GM18507 (cell line): Measurements from ENCODE around the gene ENO1.

Source experiments
- DNase-seq: peaks from one replicate; pipeline ENCODE4 v3.0.0; 2011; ENCODE audit warnings: low read depth; ENCODE audit not compliant: insufficient read length; ENCODE audit errors: extremely low spot score
- FAIRE-seq: peaks from 2 replicates; lab custom pipeline; 2011; peaks lifted over from hg19 to GRCh38; lab: Jason Lieb, UNC

The ENO1 gene

DNA sequence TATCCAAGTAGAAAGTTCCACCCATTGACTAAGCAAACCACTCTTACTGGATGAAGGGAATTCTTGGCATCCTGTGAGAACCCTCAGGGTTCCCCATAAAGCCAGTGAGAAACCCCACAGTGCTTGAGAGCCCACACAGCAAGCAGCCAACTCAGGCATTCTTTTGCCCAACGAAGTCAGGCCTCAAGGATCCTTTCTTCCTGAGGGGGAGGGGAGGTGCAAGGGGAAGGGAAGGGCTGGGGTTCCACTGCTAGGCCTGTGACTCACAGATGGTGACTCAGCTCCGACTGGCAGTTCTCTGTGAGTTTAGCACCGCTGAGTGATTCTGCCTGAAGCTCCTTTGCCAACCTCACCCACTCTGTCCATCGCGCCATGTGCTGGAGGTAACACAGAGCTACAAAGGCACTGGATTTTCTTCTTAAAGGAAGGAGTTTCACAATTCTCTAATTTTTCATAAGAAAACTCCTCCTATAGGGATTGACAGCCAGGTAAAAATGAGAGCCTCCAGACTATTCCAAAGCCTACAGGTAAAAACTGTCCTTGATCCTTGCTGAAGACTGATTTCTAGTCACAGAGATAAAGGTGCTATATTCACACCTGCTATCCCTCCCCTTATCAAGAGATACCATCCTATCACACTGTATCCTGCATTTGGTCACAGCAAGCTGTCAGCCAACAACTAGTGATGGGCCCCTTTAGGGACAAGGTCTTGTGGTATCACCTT is 4.8 kb downstream of the ENO1 start:
- no peak for FAIRE-seq
- no peak for DNase-seq

DNA sequence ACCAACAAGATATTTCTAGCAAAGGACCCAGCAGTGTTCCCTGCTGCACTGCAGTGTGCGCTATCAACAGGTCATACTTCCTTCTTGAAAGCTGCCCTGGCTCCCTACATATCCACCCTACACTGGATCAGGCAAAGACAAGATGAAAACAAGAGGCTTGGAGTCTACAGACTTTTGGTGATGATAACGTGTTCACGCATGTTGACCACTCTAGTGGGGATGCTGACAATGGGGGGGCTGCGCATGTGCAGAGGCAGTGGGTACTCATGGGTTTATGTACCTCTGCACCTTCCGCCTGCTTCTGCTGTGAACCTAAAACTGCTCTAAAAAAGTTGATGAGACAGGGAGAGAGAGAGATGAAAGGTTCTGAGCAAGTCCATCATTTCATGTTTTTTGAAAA is 5.5 kb downstream of the ENO1 start:
- DNase-seq (no peak), FAIRE-seq (no peak)

DNA sequence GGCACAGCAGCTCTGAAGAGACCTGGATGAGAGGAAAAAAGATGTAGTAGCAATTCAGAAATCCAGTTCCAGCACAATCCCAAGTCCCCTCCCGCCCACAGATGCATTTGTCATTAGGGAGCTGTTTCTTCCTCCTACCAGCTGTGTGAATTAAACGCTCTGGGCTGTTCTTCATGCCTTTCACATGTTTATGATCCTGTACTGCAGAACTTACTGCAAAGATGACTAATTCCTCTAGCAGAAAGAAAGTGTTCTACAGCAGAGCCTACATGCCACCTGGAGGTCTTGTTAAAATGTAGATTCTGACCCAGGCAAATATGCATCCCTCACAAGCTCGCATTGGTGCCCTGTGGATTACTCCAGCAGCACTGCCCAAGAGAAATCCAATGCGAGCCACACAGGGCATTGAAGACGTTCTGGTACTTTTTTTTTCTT is 6.5 kb downstream of the ENO1 start:
- DNase-seq, result no peak
- FAIRE-seq, result no peak

DNA sequence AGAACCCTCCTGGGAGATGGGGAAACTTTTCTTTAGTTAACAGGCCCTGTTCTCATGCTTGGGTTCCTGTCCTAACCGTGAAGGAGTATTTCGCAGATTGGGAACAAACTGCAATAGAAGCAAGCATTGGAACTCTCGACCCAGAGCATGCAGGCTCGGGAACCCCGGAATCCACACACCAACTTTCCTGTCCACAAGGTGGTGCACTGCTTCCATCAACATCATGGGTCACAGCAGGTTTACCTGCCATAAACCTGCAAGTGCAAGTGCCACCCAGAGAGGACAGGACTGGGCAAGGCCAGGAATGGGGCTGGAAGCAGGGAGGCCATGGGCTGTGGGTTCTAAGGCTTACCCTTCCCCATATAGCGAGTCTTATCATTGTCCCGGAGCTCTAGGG is 6.9 kb downstream of the ENO1 start:
- FAIRE-seq (no peak), DNase-seq (no peak)

DNA sequence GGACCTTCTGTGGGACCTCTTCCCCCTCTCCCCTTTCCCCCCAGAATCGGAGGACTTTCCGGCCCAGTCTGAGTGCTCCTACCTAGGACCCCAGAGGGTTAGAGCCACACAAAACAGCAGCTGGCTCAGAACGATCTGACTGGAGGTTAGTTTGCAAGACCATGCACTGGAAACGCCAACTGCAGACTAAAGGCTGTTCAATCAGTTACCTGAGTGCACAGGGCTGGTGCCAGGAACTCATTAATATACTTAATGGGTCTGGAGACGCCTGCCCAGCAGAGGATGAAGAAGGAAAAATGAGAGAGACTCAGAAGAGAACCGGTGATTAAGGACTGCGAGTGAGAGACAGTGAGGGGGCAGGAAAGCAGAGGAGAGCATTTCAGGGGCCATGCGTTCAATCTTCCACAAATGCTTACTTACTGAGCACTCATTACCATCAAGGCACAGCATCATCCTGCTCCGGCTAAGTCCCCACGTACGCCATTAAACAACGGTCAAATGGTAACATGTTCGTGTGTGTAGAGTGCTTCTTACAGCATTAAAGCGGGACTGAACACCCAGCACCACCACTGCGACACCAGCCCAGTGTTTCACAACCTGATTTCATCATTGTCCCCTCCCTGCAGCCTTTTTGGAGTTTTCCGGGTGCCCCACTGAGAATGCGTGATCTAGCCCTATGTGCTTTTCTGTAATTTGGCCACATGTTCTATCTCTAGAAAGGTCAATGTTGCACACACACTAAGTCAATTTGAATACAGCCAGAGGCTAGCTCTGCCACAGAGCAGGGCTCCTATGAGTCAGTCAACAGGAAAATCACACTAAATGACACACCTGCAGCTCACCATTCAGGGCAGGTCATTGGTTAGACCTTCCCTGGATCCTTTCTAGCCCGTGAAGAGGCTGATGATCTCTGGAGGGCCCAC is 7.6 kb downstream of the ENO1 start:
- FAIRE-seq, result no peak
- no peak for DNase-seq

DNA sequence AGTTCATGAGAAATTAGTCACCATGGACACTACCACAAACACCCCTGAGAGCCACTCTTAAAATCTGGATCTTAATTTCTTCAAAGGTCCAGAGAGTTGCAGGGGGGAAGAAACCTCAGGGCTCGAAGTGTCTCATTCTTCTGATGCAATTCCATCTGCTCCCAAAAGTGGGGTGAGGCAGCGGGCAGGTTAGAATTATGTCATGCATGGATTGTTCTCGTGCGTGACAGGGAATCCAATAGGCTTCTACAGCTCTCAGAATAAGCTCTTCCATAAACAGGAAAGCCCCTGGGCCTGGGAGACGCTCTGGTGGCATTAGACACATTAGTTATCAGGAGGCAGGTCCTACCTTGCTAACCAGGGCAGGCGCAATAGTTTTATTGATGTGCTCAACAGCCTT is 8.4 kb downstream of the ENO1 start:
- DNase-seq, result no peak
- no peak for FAIRE-seq

DNA sequence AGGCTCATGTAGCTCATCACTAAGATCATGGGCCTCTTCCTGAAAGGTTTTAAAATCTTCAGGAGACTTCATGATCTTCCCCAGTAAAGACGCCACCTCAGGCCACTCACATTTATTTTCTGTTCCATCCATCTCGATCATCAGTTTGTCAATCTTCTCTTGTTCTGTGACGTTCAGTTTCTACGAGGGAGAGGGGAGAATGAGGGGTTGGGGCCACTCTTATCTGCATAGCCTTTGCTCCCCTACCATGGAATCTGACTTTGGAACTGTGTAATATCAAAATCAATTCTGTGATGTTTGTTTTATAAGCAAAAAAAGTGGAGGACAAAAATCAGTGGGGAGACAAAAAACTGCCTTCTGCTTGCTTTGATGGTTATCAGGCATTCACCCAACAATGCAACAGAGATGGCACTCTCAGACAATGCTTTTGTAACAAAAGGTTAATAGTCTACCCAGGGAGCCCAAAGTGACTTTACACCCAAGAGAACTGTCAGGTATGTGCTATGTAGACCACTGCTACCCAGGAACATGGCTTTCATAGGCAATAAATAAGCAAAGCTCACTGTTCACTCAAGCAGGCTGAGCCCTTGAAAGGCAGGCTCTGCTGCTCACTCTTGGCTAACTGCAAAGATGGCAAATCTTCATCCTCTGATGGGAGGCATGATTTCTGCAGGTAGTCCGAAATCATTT is 10.5 kb downstream of the ENO1 start:
- FAIRE-seq (no peak), DNase-seq (no peak)

DNA sequence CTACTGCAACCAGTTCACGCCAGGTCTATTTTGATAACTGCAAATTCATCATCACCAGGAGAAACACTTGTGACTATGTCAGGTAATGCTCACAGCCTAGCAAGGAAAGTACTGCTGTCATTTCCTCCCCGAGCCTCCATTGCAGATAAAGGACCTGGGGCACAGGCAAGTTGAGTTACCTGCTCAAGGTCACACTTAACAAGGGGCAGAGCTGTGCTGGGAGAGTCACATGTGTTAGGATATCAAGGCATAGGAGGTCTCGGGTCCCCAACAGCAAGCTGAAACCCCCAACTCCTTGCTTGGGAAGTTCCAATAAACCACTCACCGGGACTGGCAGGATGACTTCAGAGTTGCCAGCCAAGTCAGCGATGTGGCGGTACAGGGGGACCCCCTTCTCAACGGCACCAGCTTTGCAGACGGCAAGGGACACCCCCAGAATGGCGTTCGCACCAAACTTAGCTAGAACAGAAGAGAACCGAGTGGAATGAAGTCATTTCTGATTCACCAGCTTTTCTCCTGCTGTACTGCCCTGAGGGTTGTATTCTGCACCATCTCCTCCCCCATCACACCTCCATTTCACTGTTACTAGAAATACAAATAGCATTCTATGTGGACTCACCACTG is 11.6 kb downstream of the ENO1 start:
- no peak for FAIRE-seq

DNA sequence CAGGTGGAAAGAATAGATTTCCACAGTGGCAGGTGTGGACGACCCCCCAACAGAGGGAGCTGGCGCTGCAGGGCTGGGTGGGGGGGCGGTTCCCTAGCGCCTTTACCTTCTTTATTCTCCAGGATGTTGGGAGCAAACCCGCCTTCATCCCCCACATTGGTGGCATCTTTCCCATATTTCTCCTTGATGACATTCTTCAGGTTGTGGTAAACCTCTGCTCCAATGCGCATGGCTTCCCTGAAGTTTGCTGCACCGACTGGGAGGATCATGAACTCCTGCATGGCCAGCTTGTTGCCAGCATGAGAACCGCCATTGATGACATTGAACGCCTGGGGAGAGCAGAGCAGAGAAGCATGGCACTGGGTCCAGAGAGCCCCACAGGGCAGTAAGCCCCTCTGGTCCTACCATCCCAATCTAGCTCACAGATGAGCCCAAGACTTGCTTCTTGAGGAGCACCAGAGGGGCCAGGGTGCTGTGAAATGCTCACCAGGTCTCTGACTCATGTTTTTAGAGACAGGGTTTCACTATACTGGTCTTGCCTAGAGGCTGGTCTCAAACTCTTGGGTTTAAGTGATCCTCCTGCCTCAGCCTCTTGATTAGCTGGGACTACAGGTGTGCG is 12.2 kb downstream of the ENO1 start:
- DNase-seq (no peak), FAIRE-seq (no peak)

More for the DNA sequence above, 11.6 kb downstream of the ENO1 start:
- DNase-seq, result no peak

DNA sequence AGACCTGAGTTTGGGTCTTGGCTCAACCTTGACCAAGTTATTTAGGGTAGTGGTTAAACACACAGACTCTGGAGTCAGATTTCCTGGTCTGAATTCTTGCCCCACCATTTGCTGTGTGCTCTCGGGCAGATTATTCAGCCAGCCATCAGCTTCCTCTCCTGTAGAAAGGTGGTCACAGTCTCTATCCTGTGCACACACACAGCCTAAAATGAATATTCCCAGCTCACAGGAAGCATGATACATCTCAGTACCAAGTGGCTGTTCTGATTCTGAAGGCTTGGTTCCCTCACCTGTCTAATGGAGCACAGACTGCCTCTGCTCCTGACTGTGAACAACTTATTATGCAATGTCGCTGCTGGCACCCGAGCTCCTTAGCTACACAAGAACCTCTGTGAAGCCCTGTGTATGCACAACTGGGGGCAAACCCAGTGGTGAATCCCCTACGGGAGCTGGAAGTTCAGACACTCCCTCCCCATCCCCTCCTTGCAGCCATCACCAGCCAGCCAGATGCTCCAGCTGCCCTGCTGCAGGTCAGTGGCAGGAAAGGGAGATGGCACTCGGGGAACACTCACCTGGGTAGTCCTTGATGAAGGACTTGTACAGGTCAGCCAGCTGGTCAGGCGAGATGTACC is 13.7 kb downstream of the ENO1 start:
- DNase-seq, result no peak
- no peak for FAIRE-seq

DNA sequence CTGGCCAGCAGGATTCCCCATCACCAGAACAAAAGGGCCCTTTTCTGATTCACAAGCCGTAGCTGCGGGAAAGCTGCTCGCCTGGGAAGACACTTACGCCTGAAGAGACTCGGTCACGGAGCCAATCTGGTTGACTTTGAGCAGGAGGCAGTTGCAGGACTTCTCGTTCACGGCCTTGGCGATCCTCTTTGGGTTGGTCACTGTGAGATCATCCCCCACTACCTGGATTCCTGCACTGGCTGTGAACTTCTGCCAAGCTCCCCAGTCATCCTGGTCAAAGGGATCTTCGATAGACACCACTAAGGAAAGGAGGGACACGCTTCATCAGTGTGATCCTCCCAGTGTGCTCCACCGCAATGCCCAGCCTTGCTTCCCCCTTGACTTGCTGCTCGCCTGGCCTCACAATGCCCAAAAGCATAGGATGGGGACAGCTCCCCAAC is 14.7 kb downstream of the ENO1 start:
- DNase-seq (no peak), FAIRE-seq (no peak)

DNA sequence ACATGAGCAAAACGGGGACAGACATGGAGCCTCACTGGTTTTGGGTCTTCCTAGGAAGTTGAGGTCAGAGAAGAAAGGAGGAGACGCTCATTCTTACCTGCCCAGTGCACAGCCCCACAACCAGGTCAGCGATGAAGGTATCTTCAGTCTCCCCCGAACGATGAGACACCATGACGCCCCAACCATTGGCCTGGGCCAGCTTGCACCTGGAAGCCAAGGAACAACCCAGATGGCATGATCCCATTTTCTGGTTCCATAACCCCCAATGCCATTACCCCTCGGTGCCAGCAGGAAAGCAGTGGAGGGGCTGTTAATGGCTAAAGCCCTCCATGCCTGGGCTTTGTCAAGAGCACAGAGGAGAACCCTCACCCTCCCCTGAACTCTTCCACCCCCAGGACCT is 15.3 kb downstream of the ENO1 start:
- FAIRE-seq (no peak), DNase-seq (no peak)

DNA sequence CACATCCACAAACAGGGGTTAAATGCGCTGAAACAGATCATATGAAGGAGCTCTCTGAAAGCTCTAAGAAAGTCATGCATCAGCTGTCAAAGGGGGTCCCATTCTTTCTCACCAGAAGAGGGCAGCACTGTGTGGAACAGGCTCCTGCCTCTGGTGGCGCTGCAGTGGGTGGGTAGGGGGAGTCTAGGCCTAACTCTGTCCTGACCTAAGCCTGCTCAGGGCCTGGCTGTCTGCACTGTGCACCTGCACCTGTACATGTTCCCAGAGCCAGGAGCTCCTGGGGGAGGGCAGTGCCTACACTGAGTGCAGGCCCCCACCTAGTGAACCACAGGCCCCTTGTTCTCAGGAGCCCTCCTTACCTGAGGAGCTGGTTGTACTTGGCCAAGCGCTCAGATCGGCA is 16.0 kb downstream of the ENO1 start:
- DNase-seq (no peak), FAIRE-seq (no peak)

DNA sequence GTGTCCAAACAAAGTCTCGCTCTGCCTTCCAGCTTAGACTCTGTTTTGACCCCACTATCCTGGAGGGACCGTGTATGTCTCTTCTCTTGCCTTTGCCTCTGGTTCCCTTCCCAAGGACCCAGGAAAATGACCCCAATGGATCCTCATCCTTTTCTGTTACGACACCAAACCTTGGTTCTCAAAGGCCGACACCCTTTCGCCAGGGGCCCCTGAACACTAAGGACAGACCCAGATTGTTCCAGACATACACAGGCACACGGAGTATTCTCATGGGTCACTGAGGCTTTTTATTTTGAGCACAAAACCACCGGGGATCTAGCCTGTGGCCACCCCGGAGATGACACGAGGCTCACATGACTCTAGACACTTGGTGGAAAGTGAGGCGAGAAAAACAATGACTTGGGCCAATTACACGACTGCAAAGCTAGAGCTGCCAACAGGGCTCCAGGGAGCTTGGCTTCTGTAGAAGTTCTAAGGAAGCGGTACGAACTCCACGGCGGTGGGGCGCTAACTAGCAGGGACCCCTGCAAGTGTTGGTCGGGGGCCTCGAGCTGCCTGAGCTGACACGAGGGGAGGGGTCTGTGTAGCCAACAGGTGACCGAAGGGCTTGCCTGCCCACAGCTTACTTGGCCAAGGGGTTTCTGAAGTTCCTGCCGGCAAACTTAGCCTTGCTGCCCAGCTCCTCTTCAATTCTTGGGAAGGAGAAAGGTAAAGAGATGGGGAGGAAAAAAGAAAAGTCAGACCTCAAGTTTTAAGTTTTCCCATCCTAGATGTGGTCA is 17.6 kb downstream of the ENO1 start:
- DNase-seq, result no peak

DNA sequence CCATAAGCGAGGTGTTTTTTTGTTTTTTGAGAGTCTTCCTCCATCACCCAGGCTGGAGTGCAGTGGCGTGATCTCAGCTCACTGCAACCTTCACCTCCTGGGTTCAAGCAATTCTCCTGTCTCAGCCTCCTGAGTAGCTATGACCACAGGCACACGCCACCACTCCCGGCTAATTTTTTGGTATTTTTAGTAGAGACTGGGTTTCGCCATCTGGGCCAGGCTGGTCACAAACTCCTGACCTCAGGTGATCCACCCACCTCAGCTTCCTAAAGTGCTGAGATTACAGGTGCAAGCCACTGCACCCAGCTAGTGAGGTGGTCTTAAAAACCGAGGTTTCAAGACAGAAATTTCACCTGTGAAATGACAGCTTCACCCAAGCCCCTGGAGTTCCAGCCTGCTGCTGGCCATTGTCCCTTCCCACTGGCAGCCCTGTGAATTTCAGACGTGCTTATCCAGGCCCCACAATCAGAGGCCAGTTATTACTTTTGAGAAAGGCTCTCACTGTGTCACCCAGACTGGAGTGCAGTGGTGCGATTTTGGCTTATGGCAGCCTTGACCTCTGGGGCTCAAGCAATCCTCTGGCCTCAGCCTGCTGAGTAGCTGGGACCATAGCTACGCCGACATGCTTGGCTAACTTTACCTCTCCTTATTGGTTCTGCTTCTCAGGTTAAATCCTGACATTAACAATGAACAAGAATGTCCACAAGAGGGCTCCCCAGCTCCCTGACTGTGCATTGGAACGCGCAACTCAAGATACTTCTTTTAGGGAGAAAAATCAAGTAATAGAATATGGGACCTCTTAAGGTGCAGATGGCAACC is 19.4 kb downstream of the ENO1 start:
- DNase-seq (no peak), FAIRE-seq (peak; percentile 47)

More for the DNA sequence above, 17.6 kb downstream of the ENO1 start:
- FAIRE-seq, result no peak

DNA sequence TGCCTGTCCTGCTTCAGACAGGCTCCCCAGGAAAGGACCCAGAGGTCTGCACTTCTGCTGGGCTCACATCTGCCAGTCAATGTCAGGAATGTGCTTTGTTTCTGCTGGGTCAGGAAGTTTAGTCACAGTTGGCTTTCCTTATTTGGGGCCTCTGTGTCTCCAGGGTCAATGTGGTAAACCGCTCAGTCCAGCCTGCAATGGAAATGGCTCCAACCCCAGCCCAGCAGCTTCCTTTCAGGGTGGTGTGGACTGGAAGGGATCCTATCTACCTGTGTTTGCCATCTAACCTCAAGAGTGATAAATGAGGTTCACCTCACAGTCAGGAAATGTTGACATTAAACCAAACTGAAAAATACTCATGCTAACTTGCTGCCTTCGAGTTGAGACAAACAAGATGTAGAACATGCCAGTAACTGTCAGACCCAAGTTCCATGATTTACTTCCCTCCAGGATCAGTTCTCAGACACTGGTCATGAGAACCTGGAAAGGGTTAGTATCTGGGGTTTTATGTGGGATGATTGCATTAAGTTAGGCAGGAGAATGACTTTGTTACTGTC is 20.3 kb downstream of the ENO1 start:
- DNase-seq (no peak), FAIRE-seq (no peak)
